ENCODE measurements around the gene MYADML2.

MYADML2 gene

DNA sequence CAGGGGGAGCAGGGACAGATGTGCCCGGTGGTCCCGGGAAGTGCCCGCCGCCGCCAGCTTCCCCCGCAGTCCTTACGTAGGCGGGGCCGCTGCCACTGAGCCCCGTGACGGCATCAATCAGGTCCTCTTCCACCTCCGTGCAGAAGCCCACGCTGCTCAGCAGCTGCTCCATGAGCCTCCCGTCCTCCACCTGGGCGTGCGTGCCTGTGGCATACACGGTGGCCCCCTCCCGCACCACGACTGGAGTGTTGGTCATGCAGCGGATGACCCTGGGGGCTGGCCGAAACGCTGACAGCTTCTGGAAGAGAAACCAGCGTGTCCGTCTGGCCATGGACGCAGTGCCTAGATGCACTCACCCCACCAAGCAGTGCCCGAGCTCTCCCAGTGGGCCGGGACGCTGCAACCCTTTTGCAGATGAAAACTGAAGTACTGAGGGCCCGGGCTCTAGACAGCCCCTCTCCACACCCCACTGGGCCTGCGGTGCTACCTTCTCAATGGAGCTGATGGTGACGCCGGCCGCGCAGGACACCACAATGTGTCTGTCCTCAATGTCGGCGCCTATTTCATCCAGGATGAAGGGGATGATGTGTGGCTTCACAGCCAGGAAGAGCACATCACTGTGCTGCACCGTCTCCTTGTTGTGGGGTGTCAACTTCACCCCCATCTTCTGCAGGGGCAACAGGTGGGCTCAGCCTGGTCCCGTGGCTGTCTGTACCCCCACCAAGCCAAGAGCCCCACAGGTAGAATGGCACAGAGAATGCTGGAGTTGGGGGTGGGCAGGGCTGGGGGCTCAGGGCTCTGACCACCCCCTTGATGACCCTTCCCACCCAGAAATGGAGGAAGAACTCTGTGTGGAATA is 12.0 kb downstream of the MYADML2 start:
- DNase-seq = no peak

DNA sequence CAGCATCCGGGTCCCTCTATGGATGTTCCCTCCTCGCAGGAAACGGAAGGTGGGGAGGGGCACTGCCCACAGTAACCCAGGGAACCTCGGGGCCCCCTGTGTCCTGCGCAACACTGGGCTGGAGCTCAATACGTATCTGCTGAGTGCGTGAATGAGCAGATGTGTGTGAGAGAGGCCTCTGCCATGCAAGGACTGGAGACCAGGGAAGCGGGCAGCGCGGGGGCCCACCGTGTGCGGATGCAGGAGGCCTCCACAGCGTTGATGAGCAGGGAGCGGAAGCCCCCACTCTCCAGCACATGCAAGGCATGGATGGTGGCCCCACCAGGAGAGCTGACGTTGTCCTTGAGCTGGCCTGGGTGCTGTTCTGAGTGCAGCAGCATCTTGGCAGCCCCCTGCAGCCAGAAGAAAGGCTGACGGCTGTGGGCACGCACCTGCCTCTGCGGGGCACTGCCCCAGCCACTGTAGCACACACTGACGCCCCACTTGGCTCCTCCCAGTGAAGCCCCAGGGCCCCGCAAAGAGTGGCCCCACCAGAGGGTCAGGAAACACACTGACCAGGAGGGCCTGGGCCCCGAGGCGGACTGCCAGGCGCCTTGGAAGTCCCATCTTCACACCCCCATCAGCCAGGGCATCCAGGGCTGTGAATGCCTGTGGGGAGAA is 12.8 kb downstream of the MYADML2 start:
- DNase-seq = no peak

DNA sequence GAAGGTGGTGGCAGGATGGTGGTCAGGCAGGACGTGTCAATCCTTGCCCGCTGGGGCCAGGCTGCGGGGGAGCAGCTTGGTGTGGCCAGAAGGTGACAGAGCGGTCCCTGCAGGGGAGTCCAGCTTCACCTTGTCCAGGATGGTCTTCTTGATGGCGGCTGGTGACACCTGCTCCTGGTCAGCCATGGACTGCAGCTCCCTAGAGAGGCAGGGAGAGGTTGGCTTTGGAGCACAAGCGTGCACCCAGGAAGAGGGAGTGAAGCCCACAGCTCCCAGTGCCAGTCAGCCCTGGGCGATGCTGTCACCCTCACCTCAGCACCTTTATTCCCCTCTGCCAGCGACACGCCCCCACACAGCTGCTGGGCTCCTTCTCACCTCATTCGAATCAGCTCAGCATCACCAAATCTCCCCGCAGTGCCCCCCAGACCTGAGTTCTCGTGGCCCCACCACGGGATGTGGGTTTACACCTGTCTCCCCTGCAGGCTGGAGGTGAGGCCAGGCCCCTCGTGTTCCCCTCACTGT is 13.8 kb downstream of the MYADML2 start:
- DNase-seq = no peak

- DNase-seq = no peak
These were observed 14.6 kb downstream of the MYADML2 start for GRCh38 chr17:81932333-81932983.

- DNase-seq = no peak
These were observed 15.3 kb downstream of the MYADML2 start for GRCh38 chr17:81931557-81932332.

- DNase-seq = no peak
These were observed 15.9 kb downstream of the MYADML2 start for GRCh38 chr17:81931189-81931556.

- DNase-seq = no peak
These were observed 16.6 kb downstream of the MYADML2 start for GRCh38 chr17:81930142-81931125.

GRCh38 chr17:81929253-81930141 is 17.5 kb downstream of the MYADML2 start:
- no peak for DNase-seq

- no peak for DNase-seq
These were observed 18.3 kb downstream of the MYADML2 start for GRCh38 chr17:81928544-81929252.

DNA sequence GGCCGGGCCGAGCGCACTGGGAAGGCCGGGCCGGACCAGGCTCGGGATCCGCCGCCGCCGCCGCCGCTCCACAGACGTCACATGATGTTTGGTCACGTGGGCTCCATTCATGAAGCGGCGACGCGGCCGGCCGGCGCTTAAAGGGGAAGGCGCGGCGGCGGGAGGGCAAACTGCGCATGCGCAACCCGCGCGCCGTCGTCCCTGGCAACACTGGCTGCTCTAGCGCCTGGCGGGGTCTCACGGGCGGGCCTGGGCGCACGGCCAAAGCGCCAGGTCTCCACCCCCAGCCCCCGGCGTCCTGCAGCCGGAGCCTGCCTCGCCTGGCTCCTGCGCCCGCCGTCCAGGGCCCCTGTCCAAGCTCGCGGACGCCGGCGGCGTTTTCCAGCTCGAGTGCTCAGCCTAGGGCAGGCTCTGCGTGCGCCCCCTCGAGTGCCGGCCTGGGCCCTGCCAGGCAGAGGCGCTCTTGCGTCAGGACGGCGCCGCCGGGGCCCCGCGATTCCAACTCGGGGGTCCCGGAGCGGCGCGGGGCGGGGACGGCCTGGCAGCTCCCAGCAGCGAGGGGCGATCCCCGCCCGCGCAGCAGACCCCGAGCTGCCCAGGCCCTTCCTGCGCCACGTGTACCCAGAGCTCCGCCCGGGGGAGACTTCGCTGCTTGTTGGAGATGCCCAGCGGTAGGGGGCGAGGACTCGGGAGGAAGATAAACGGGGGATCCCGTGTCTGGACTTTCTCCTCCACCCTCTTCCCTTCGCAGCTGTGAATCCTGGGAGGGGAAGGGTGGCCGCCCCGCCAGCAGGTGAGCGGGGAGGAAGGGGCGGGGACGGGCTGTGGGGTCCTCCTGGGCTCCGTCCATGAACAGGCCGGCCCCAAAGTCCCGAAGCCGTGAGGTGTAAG is 19.1 kb downstream of the MYADML2 start, which contains the start of gene MAFG:
Gene MAFG, minus strand, starts transcription at position 83 of the 891 bp plus-strand sequence. CDS start 4,550 bp downstream, outside the sequence.
- peak; percentile 89 for DNase-seq

- DNase-seq = no peak
These were observed 19.8 kb downstream of the MYADML2 start for GRCh38 chr17:81927152-81927652.

DNA sequence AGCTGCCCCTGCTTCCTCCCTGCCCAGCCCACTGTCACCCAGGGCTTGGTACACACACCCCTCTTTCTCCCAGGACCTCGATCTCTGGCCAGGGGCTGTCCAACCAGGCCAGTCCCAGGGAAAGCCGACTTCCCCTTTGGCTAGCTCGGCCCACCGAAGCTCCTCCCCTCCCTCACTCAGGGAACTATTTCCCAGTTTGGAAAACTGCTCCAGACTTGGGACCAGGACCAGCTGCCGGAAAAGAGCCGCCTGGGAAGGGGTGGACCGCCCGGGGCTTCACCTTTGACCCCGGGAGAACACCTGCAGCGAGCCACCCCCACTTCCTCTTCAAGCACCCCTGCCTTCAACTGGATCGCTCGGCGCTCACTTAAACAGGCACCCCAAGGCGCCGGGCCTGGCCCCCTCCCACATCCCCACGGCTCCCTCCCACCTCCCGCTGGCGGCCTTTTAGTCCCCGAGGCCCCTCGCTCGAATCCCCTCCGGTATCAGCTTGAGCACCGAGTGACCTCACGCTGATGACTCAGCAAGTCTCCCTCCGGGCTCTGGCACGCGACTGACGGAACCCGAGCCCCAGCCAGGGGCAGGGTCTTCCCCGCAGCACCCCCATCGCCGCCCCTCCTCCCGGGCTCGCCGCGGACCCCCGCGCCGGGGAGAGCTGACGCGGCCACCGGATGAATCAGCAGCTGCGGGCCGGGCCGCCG is 20.4 kb downstream of the MYADML2 start:
- peak; percentile 67 for DNase-seq

GRCh38 chr17:81925860-81926450 is 21.1 kb downstream of the MYADML2 start:
- no peak for DNase-seq

DNA sequence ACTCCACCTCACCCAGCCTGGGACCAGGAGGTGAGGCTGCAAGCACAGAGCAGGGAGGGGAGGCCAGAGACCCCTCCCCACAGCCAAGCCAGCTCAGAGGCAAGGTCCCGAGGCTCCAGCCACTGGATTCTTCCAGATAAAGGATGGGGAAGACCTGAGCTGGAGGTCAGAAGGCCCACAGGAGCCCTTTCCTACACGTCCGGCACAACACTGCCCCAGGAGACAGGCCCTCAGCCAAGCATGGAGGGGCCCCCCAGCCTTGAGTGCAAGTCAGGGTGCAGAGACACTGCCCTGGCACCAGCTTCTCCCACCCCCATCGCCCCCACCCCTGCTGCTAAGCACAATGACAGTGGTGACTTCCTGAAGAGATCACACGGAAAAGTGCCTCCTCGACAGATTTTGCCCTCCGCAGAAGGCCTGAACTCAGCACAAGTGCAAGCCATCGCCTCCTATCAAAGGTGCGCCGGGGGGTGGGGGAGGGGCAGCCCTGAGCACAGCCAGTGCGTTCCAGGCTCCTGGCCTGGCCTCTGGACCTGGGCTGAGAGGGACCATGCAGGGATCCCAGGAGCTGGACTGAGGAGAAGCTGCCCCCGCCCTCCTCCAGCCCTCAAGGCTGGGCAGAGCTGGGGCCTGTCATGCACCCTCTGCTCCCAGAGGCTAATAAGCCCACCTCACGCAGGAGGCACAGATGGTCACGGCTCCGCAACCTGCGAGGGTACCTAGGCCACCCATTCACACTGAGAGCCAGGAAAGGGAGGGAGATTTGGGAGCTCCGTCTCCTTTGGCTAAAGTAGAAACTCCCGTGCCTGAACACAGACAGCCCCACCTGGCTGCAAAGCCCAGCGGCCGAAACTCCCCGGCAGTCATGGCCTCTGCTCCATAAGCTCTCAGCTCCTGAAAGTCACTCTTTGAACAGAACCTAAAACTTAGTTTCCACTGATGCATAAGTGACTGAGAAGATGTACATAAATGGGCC is 22.2 kb downstream of the MYADML2 start:
- no peak for DNase-seq

- DNase-seq = peak; percentile 88
These were observed 23.5 kb downstream of the MYADML2 start for GRCh38 chr17:81923302-81924260.
